PC-3 (cell line): ENCODE results near the gene GRIA1. TPM values are rescaled to one million over a fixed set of nuclear protein-coding genes. Genes with fewer than 3 reads are reported as not detected.

ENCODE experiments used
- ATAC-seq: fragments of 200-7000 bp; cut with Tn5 transposase; 2 replicates; pipeline ENCODE4 v1.9.1; 2020; ENCODE audit warnings: mild to moderate bottlenecking, moderate library complexity
- BruUV-seq: library from RNA; stranded (reverse); fragments of 400-500 nt; replicated peaks from 2 replicates; lab custom pipeline; 2021; lab: Mats Ljungman, UMichigan
- CTCF ChIA-PET: fragments of 300-600 bp; sonication (Branson Sonifier 250); formaldehyde crosslinking; loops from one replicate; lab custom pipeline; 2022; ENCODE audit warnings: antibody characterized with exemption; lab: Charles Lee
- POLR2A ChIA-PET: fragments of 300-600 bp; sonication (Branson Sonifier 250); formaldehyde crosslinking; loops from one replicate; lab custom pipeline; 2022; ENCODE audit warnings: antibody characterized with exemption; ENCODE audit not compliant: unreplicated experiment; lab: Charles Lee
- DNase-seq: peaks from one replicate; pipeline ENCODE4 v3.0.0-alpha.2; 2015
- H2AFZ ChIP-seq: fragments of 300-600 bp; sonication (generic); 2 replicates; pipeline ENCODE4 v1.6.0; 2016; ENCODE audit warnings: antibody characterized with exemption, low read length
- H3F3A ChIP-seq: fragments of 300-600 bp; sonication (generic); one replicate; pipeline ENCODE4 v1.6.0; 2017; ENCODE audit warnings: antibody characterized with exemption, low read length, control low read depth, mild to moderate bottlenecking; ENCODE audit not compliant: unreplicated experiment
- H3K27ac ChIP-seq: fragments of 300-600 bp; sonication (generic); 2 replicates; pipeline ENCODE4 v1.5.1; 2016; ENCODE audit warnings: mild to moderate bottlenecking, low read length
- H3K27me3 ChIP-seq: fragments of 300-600 bp; sonication (generic); 2 replicates; pipeline ENCODE4 v1.6.1; 2016; ENCODE audit warnings: low read length, mixed read lengths
- H3K36me3 ChIP-seq: fragments of 300-600 bp; sonication (generic); 2 replicates; pipeline ENCODE4 v1.6.1; 2016; ENCODE audit warnings: low read depth, mixed run types, low read length, mixed read lengths
- H3K4me1 ChIP-seq: fragments of 300-600 bp; sonication (generic); 2 replicates; pipeline ENCODE4 v1.5.1; 2016; ENCODE audit warnings: low read length; ENCODE audit not compliant: insufficient read depth
- H3K4me2 ChIP-seq: fragments of 300-600 bp; sonication (generic); 2 replicates; pipeline ENCODE4 v1.6.0; 2016; ENCODE audit warnings: low read length
- H3K4me3 ChIP-seq: fragments of 300-600 bp; sonication (generic); 2 replicates; pipeline ENCODE4 v1.5.1; 2016; ENCODE audit warnings: mild to moderate bottlenecking, low read length, mixed read lengths
- H3K79me2 ChIP-seq: fragments of 300-600 bp; sonication (generic); 2 replicates; pipeline ENCODE4 v1.6.1; 2017; ENCODE audit warnings: low read length, mixed read lengths
- H3K9ac ChIP-seq: fragments of 300-600 bp; sonication (generic); 2 replicates; pipeline ENCODE4 v1.6.0; 2016; ENCODE audit warnings: mild to moderate bottlenecking, low read length
- H3K9me2 ChIP-seq: fragments of 300-600 bp; sonication (generic); replicated peaks from 2 replicates; pipeline ENCODE4 v1.6.1; 2016; ENCODE audit warnings: mixed run types, low read length, mixed read lengths
- H3K9me3 ChIP-seq: fragments of 300-600 bp; sonication (generic); 2 replicates; pipeline ENCODE4 v1.6.1; 2016; ENCODE audit warnings: low read length, mixed read lengths
- H4K20me1 ChIP-seq: fragments of 300-600 bp; sonication (generic); 2 replicates; pipeline ENCODE4 v1.6.1; 2016; ENCODE audit warnings: low read length, mixed read lengths
- EZH2 ChIP-seq: fragments of 300-600 bp; sonication (generic); IDR thresholded peaks from one replicate; pipeline ENCODE4 v1.6.1; 2017; ENCODE audit warnings: antibody characterized with exemption, mild to moderate bottlenecking, low read length; ENCODE audit not compliant: unreplicated experiment
- EZH2phosphoT487 ChIP-seq: fragments of 300-600 bp; sonication (generic); IDR thresholded peaks from 2 replicates; pipeline ENCODE4 v1.6.1; 2018; ENCODE audit warnings: mild to moderate bottlenecking, antibody characterized with exemption, low read length, borderline replicate concordance
- intact Hi-C: fragments of 100-400 bp; cut with micrococcal nuclease; formaldehyde crosslinking; loops from 2 replicates; pipeline ENCODE4 v1.9.0; 2023
- total RNA-seq: library from RNA; depleted of rRNA; stranded (reverse); fragments of >200 nt; gene quantifications from 2 replicates; pipeline ENCODE4 v1.2.3, GENCODE V29; 2014
- TF ChIP-seq, protein P1 (sequence below): fragments of 300-600 bp; sonication (generic); conservative IDR thresholded peaks from 2 replicates; pipeline ENCODE4 v1.5.1; 2017; ENCODE audit warnings: antibody characterized with exemption, low read depth, mild to moderate bottlenecking, low read length

GRIA1 gene
- total RNA-seq, 1 experiment from 2014 or later = not detected

DNA sequence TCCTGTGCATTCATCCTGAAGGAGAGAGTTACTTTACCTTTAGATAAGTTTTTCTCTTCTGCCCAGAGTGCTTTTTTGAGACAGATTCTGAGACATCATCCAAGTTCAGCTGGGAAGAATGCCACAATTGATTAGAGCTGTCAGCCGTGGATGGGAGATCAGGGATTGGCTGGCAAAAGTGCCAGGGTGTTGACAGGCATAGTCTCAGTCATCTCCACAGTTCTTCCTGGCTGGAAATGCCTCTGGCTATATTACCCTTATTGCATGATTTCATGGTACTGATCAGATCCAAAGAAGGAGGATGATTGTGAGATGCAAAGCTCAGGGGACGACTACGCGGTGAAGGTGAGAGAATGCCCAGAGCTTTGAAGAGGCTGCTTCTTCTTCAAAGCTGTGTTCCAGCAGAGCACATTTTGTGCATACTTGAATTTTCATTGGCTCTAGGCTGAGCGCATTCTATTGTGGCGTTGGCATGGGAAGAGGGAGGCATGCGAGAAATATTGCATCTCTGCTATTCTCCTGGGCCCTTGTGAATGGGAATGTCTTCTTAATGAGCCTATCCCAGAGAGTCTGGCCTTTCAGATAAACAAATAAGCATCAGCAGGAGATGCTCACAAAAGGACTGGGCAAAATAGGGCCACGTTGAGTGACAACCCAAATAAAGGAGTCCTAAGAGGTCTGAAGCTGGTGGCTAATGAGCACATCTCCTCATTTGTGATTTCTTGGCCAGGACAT lies 82.1 kb downstream of the GRIA1 start:
- BruUV-seq = no TSS peak
- intact Hi-C loops = no loop called here
- ChIA-PET POLR2A (no interaction called here), CTCF (no interaction called here)
- no peaks in the 10 kb centered on the region for H3K36me3 ChIP-seq
- DNase-seq (no peak), ATAC-seq (no peak)
- H3K4me2 ChIP-seq = no peak overlapping the region
- H3K27ac ChIP-seq = no peak overlapping the region
- no peak overlapping the region for H2AFZ ChIP-seq
- no peak for TF ChIP-seq EZH2
- TF ChIP-seq, protein P1, sequence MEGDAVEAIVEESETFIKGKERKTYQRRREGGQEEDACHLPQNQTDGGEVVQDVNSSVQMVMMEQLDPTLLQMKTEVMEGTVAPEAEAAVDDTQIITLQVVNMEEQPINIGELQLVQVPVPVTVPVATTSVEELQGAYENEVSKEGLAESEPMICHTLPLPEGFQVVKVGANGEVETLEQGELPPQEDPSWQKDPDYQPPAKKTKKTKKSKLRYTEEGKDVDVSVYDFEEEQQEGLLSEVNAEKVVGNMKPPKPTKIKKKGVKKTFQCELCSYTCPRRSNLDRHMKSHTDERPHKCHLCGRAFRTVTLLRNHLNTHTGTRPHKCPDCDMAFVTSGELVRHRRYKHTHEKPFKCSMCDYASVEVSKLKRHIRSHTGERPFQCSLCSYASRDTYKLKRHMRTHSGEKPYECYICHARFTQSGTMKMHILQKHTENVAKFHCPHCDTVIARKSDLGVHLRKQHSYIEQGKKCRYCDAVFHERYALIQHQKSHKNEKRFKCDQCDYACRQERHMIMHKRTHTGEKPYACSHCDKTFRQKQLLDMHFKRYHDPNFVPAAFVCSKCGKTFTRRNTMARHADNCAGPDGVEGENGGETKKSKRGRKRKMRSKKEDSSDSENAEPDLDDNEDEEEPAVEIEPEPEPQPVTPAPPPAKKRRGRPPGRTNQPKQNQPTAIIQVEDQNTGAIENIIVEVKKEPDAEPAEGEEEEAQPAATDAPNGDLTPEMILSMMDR = no peak
- no peak for TF ChIP-seq EZH2phosphoT487
- no peaks in the 10 kb centered on the region for H3K27me3 ChIP-seq
- H3K4me3 ChIP-seq = no peak overlapping the region
- H3K9me3 ChIP-seq = no peaks in the 10 kb centered on the region
- no peaks in the 10 kb centered on the region for H3K79me2 ChIP-seq
- no peaks in the 10 kb centered on the region for H3K9me2 ChIP-seq
- no peaks in the 10 kb centered on the region for H3F3A ChIP-seq
- H3K4me1 ChIP-seq = no peaks in the 10 kb centered on the region
- H4K20me1 ChIP-seq = no peaks in the 10 kb centered on the region
- no peak overlapping the region for H3K9ac ChIP-seq

DNA sequence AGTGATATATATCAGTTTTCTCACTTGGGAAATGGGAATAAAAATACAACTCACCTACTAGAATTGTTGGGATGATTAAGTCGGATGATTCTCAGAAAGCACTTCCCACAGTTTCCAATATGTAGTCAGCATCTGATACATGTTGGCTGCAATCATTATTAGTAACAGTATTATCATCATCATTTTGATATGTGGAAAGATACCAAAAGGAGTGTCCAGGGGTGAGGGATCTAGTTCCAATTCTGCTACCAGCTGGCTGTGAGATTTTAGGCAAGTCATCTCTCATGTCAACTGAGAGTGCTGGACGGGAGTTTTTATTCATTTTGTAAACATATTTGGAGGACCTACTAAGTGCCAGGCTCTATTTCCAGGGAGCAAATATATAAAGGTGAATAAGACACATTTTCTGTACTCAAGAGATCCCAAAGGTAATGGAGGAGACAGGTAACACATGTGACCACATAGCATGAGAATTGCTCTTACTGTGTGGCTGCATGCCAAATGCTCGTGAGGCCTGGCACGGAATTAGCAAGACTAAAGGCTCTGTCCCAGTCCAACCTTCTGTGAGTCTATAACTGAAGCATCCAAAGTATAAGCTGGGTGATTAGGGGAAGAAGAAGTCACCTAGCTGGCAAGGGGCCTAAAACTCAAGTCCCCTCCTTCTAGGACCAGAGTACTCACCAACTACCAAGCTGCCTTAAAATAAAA lies 83.0 kb downstream of the GRIA1 start:
- BruUV-seq = no TSS peak

More for the DNA sequence above, 83.0 kb downstream of the GRIA1 start:
- H3K4me2 ChIP-seq = no peak overlapping the region
- no peaks in the 10 kb centered on the region for H3K4me1 ChIP-seq
- no peaks in the 10 kb centered on the region for H3K36me3 ChIP-seq
- no peaks in the 10 kb centered on the region for H3F3A ChIP-seq
- H3K9me2 ChIP-seq = no peaks in the 10 kb centered on the region
- intact Hi-C loops = no loop called here
- no peaks in the 10 kb centered on the region for H3K27me3 ChIP-seq
- ChIA-PET CTCF (no interaction called here), POLR2A (no interaction called here)
- no peaks in the 10 kb centered on the region for H3K9me3 ChIP-seq
- H3K4me3 ChIP-seq = no peak overlapping the region
- no peaks in the 10 kb centered on the region for H4K20me1 ChIP-seq
- H3K79me2 ChIP-seq = no peaks in the 10 kb centered on the region
- no peak overlapping the region for H2AFZ ChIP-seq
- H3K27ac ChIP-seq = no peak overlapping the region
- H3K9ac ChIP-seq = no peak overlapping the region
- ATAC-seq (no peak), DNase-seq (no peak)
- TF ChIP-seq EZH2 (no peak), EZH2phosphoT487 (no peak)
- TF ChIP-seq, protein P1 = no peak
